Activated naive CD4-positive, alpha-beta T cell treated with anti-CD3 and anti-CD28 coated beads for 36 hours (primary cell): Measurements from ENCODE around the gene REELD1. TPM values are rescaled to one million over a fixed set of nuclear protein-coding genes. Genes with fewer than 3 reads are reported as not detected.

Experiments used
- CTCF ChIA-PET: fragments of 350-600 bp; sonication (Branson Sonifier 250); formaldehyde crosslinking; loops from one replicate; lab custom pipeline; 2021; ENCODE audit warnings: antibody characterized with exemption; lab: Charles Lee
- DNase-seq: peaks from one replicate; pipeline ENCODE4 v3.0.0-alpha.2; 2020
- H3K27ac Mint-ChIP-seq: one replicate; pipeline ENCODE4 v1.8.0; 2021; ENCODE audit warnings: mild to moderate bottlenecking, mixed read lengths
- H3K27me3 Mint-ChIP-seq: one replicate; pipeline ENCODE4 v1.8.0; 2021; ENCODE audit warnings: low read depth, mixed read lengths
- H3K36me3 Mint-ChIP-seq: one replicate; pipeline ENCODE4 v1.8.0; 2021; ENCODE audit warnings: low read depth, mixed read lengths
- H3K4me1 Mint-ChIP-seq: one replicate; pipeline ENCODE4 v1.8.0; 2021; ENCODE audit warnings: low read depth, mixed read lengths
- H3K4me3 Mint-ChIP-seq: one replicate; pipeline ENCODE4 v1.8.0; 2021; ENCODE audit warnings: mild to moderate bottlenecking, moderate library complexity, mixed read lengths
- H3K9me3 Mint-ChIP-seq: one replicate; pipeline ENCODE4 v1.8.0; 2021; ENCODE audit warnings: mixed read lengths
- intact Hi-C: fragments of 100-400 bp; cut with micrococcal nuclease; formaldehyde crosslinking; loops from one replicate; pipeline ENCODE4 v1.15.1; 2023
- total RNA-seq, 2 experiments: library from RNA; stranded (reverse); gene quantifications; one replicate each; pipeline ENCODE4 v1.2.3, GENCODE V29; 2021

REELD1 gene
- total RNA-seq, 2 experiments from 2014 or later: not detected

DNA sequence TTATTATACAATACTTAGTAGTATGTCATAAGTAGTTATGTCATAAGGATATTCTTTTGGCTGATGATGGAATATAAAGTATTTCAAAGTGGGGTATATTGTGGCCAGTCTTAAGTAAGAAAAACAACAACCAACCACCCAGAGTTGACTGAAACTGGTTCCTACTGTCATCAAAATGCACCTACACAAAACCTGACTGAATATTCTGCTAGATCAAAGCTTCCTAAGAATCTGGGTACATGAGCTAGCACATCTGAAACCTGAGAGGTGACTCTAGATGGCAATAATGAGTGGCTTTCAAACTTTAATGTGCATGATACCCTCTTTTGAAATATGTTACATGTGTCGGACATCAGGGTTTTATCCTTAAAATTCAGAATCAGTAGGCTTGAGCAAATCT lies 60.4 kb downstream of the REELD1 start:
- H3K4me1 Mint-ChIP-seq: no peaks in the 10 kb centered on the region
- no peaks in the 10 kb centered on the region for H3K27me3 Mint-ChIP-seq
- no peaks in the 10 kb centered on the region for H3K9me3 Mint-ChIP-seq
- H3K27ac Mint-ChIP-seq: no peak overlapping the region
- no peak overlapping the region for H3K4me3 Mint-ChIP-seq
- DNase-seq: no peak
- intact Hi-C loops: no loop called here
- no peaks in the 10 kb centered on the region for H3K36me3 Mint-ChIP-seq
- CTCF ChIA-PET: no interaction called here

DNA sequence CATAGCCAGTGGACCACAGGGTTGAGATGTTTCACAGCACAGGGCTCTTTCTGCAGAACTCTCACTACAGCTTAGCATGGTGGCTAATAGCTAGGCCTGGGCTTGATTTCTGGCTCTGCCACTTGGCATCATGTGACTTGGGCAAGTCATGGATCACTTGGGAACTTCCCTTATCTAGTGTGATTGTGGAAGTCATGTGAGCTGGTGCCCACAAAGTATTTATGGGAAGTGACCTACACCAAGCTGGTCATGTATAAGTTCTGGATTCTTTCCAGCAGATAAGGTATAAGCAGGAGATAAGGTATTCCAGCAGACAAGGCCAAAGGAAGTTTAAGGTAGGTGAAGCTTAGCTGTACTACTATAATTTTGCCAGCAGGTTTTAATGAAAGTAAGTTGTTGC lies 61.0 kb downstream of the REELD1 start:
- Mint-ChIP-seq H3K9me3 (no peaks in the 10 kb centered on the region), H3K36me3 (no peaks in the 10 kb centered on the region), H3K4me3 (no peak overlapping the region), H3K4me1 (no peaks in the 10 kb centered on the region), H3K27me3 (no peaks in the 10 kb centered on the region), H3K27ac (no peak overlapping the region)
- no peak for DNase-seq
- intact Hi-C loops: no loop called here
- CTCF ChIA-PET: interaction anchor here (0.6 kb wide), 1 partner anchor 363 kb away, joined by 6 read pairs; no protein-coding TSS in a partner anchor

DNA sequence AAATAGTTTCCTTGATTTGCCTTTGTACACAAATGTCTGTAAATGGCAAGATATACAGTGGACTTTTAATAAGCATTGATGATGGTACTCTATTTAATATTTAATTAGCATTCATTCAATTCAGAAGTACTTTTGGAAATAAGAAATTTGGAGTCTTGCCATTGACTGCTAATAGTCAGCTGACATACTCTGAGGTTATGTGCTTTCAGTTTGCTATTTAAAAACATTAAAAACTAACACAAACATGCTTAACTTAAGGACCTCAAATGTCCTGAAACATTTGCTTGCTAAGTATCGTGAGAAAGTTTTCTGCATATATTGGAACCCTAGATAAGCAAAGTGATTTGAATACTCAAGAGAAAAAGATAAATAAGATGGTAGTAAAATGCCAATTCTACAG lies 64.6 kb downstream of the REELD1 start:
- Mint-ChIP-seq H3K4me3 (no peak overlapping the region), H3K36me3 (peaks cover 2% of the 10 kb centered on the region), H3K9me3 (no peaks in the 10 kb centered on the region), H3K27ac (no peak overlapping the region), H3K27me3 (no peaks in the 10 kb centered on the region), H3K4me1 (no peaks in the 10 kb centered on the region)
- DNase-seq: no peak
- intact Hi-C loops: no loop called here
- CTCF ChIA-PET: no interaction called here

Other genes starting within 250 kb of the REELD1 start
- gene LSM6, start 38.8 kb upstream of the REELD1 start, total RNA-seq: 10 to 100 TPM; 62.9 to 65.8 TPM